ENCODE data around the gene DAP3.
"Not testable (repeated sequence)": the region's sequence is repeated elsewhere in the genome, so short reads cannot be mapped to it uniquely, and the experiment has no call there.

Gene DAP3

DNA sequence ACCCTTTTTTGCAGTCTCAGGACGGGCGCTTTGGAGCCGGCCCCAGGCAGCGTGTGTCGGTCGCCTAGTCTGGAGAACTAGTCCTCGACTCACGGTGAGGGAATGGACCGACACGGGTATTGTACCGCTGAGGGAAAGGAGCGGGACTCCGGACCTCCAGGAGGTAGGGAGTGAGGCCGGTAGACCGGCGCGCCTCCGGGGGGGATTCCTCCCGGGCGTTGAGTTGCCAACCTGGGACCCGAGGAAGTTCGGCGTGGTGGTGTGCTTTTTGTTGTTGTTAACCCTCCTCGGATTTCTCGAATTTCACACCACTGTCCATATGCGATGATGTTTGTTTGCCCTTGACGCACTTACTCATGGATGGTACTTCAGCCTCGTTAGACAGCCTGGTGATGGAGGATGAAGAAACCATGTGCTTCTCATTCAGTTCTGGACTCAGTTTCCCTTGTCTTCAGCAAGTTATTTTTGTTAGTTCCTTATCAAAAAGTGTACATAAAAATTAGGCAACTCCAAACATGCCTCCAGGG is at the start of gene DAP3:
TSS of gene DAP3 (plus strand) at position 11 of the 527 bp plus-strand sequence. CDS start 20,689 bp downstream, outside the sequence.
- not testable (repeated sequence) for DNase-seq (ENCODE audit: low spot score)

DNA sequence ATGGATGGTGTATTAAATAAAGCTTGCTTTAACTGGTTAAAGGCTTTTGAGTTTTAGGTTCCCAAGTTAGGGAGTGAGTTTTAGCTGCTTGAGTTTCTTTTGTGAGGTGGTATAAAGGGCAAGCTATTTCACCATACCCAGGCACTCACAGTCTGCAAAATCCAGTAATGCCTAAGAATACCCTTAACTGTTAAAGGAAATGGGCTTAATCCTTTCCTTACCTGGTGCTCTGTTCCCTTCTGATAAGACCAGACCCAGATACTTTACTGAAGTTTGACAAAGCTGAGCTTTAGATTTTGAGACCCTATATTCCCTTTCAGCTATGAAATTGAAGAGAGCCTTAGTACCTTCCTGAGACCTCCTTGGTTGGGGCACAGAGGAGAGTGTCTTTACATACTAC is 48.5 kb upstream of the DAP3 start:
- no peak for DNase-seq (ENCODE audit: low spot score)

DNA sequence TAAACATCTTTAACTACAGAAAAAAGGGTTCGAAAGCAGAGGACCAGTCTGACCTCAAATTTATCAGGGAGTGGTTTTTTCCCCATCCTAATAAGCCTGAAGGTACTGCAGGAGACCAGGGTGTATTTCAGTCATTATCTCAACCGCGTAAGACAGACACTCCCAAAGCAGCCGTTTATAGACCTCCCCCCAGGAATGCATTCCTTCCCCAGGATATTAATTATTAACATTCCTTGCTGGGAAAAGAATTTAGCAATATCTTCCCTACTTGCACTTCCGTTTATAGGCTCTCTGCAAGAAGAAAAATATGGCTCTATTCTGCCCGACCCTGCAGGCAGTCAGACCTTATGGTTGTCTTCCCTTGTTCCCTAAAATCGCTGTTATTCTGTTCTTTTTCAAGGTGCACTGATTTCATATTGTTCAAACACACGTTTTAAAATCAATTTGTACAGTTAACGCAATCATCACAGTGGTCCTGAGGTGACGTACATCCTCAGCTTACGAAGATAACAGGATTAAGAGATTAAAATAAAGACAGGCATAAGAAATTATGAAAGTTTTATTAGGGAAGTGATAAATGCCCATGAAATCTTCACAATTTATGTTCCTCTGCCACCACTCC is 46.2 kb upstream of the DAP3 start:
- not testable (repeated sequence) for DNase-seq (ENCODE audit: low spot score)

DNA sequence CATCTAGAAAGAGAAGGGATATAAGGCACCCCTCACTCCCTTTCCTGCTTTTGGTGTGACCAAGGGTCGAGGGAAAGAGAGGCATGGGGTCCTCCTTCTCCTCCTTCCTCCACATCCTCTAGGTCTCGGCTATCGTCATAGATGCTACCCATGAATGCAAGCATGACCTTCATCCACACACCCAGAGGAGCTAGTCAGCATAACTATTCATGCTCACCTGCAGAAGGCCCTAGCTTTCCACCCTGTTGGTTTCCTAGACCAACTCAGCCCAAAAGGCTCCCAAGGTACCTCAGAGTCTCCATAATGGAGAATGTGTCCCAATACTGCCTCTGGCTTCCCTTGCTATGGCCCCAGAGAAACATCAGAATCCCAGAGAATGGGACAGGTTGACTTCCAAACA is 45.7 kb upstream of the DAP3 start:
- DNase-seq (ENCODE audit: low spot score), result no peak

DNA sequence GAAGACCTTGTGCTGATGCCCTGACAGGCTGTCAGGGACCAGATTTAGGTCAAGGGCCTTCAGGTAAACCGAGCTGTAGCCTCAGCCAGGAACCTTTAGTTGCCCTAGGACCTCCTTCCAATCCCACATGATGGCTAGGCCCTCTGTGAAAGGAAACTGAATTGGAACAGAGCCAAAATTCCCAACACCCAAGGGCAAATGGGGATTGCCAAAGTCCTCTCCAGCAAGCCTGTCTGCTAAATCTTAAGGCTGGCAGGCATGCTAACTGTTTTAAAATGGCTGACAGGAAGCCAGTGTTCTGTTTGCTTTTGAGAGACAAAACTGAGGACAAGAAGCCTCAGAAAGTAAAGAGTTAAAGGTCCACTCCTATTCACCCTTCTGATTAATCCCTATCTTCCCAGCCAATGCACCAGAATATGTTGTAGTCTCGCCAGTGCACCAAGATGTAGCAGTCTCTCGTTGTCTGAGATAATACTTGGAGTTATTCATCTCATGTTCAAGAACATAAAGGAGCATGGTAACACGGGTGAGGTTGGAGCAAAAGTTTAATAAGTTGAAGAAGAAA is 43.8 kb upstream of the DAP3 start:
- no peak for DNase-seq (ENCODE audit: low spot score)

DNA sequence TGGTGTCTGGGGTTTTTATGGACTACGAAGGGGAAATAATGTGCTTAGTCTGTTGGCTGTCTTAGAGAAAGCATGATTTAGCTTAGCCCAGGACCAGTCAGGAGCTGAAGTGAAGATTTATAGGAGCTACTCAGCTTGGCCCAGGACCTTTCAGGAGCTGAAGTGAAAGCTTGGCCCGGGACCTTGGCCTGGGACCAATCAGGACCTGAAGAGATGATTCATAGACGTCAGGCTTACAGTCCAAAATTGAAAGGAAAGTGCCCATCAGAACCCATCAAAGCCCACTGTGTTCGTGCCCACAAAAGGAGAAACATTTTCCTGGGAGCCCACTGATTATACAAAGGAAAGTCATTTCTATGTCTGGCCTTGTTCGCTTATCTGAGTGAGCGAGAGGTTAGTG is 43.2 kb upstream of the DAP3 start:
- no peak for DNase-seq (ENCODE audit: low spot score)

DNA sequence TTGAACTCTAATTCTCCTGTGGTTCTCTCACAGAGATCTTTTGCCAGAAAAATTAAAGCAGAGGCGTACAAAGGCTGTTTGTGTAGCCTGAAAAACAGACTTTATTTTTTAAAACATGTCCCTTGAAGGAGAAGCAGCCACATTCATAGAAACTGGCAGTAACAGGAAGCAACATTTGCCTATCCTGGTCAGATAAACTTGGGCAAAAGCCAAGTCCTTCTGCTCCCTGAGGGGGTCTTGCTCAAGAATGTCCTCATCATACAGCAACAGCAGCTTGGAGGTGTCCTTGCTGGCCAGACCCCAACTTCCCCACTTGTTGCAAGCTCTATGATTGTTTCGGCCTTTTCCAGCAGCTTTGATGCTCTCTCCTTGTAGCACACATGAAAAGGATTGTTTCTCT is 42.6 kb upstream of the DAP3 start:
- no peak for DNase-seq (ENCODE audit: low spot score)

DNA sequence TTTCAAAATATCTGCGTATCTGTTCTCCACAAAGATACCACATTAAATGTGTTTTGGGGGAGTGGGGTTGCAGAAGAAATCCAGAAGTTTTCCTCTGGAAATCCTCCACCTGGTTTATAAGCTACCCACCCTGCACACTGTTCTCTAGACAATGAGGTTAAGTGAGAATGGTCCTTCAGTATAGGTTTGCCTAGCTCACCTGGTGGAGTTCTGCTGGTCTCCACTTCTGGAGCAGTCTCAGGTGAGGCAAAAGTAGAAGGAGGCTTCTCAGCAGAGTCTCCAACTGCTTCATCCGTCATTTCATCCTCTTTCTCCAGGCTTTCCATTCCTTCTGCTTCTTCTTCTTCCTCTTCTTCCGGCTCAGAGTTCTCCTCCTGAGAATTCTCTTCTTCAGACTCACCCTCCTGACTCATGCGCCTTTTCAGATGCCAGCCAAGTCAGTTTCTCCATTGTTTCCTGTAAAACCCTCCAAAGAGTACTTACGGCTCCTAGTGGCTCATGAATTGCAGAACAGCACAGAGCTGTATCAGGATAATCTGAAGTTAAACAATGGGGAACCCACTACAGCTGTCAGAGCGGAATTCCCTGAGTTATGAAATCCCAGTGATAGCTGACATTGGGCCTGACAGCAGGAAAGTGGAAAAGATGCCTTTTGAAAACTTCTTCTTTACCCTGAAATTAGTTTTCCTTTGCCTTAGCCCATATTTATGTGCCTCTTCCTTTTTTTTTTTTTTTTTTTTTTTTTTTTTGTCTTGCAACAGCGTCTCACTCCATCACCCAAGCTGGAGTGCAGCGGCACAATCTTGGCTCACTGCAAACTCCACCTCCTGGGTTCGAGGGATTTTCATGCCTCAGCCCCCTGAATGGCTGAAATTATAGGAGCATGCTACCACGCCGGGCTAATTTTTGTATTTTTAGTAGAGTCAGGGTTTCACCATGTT is 40.4 kb upstream of the DAP3 start:
- DNase-seq (ENCODE audit: low spot score), result no peak

DNA sequence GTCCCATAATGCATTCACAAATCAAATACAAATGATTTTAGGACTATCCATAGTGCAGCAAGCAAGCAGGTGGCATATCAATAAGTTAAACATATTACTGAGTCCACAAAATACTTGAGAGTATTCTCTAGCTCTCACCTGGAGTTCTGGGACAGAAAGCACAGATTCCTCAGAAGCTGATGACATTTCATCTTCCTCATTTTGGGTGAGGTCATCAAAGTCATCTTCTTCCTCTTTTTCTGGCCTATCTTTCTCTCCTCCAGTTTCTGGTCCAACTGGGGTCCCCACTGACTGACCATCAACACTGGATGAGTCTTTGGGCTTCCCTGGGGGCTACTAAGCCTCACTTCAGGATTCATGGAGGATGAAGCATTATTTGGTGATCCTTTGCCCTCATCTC is 39.2 kb upstream of the DAP3 start:
- no peak for DNase-seq (ENCODE audit: low spot score)

DNA sequence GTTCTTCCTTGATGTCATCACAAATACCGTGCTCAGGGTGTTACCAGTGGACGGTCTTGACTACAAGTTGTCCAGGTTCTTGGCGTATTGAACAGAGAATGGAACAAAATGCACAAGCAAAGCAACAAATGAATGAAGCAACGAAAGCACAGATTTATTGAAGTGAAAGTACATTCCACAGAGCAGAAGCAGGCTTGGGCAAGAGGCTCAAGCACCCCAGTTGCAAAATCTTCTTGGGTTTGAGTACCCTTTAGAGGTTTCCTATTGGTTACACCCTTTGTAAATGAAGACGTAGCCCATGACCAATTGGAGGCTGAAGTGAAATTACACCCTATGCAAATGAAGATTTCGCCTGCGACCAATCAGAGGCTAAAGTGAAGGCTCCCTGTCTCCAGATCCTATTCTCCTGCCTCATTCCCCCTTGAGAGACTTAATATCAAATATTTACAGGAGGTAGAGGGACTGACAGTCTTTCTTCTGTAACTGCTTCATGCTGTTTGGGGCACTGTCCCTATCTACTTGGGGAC is 38.6 kb upstream of the DAP3 start:
- no peak for DNase-seq (ENCODE audit: low spot score)

DNA sequence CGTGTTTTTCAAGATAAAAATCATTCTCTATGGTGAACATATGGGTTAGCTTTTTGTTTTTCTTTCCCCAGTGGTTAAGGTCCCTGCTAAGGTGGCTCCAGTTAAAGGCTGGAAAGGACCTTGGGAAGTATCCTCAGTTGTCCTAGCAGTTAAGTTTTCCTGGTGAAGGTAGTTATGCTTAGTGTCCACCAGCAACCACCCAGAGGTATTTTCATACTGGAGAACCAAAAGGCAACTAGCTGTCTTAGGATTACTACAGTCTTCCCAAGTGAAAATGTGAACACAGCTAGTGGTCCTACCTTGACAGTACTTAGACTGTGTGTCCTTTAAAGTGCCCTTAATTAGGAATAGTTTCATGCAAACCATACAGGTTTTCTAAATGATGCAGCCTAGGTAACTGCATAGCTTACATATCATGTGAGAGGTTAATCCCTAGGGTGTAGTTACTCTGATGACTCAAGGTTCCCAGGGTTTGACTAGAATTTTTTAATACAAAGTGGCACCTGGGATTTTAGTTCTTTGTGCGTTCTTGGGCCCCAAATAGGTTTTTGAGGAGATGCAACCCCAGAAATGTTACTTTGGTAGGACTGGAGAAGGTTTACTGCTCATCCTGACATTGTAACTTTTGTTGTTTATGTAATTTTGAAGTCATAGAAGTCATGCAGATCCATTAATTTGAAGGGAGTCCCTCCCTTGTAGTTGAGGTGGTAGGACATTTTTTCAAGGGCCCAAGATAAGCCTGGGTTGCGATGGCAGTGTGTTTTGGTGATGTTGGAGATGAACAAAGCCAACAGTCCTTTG is 36.8 kb upstream of the DAP3 start:
- no peak for DNase-seq (ENCODE audit: low spot score)

DNA sequence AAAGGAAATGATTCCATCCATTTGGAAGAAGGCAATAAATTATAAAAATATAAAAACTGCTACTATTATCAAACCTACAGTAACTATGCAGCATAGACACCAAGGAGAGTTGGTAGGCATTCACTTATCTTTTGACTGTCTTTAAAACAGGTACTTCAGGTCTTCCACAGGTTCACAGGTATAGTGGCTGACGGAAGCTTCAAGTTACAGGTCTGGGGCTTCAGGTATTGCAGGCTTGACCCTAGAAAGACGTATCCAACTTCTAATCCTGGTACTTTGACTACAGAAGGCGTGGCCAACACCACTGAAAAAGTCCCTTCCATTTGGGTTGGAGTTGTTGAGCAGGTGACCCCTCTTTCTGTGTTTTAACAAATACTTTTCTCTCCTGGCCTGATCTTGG is 35.9 kb upstream of the DAP3 start:
- no peak for DNase-seq (ENCODE audit: low spot score)

DNA sequence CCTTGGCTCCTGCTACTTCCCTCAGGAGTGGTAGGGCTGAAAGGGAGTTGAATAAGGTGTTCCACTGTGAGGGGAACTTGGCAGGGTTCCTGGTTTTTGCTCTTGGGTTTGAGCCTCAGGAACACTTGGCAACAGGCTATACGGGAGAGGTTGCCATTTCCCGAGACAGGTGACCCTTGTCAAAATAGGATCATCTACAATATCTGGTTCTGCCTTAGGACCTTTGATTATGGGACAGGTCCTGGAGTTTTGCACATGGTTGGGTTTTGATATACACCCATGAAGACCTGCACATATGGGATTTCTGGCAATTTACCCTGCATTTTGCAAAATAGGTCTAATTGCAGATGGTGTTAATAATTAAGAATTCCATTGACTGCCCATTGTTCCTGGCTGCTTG is 31.4 kb upstream of the DAP3 start:
- no peak for DNase-seq (ENCODE audit: low spot score)

DNA sequence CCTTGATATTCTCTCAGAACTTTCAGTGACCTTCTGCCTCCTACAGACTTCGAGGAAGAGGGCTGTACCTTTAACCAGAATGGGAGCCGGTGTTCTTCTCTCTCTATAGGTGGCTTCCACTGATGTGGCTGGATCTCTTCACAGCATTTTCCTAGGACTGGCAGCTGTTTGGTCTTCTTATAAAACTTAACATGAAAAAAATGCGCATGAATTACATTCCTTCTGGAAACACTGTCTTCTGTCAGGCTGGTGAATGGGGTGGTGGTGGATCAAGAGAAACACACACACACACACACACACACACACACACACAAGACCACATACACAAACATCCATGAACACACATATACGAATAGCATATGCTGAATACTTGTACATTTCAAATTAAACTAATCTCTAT is 27.7 kb upstream of the DAP3 start:
- not testable (repeated sequence) for DNase-seq (ENCODE audit: low spot score)

DNA sequence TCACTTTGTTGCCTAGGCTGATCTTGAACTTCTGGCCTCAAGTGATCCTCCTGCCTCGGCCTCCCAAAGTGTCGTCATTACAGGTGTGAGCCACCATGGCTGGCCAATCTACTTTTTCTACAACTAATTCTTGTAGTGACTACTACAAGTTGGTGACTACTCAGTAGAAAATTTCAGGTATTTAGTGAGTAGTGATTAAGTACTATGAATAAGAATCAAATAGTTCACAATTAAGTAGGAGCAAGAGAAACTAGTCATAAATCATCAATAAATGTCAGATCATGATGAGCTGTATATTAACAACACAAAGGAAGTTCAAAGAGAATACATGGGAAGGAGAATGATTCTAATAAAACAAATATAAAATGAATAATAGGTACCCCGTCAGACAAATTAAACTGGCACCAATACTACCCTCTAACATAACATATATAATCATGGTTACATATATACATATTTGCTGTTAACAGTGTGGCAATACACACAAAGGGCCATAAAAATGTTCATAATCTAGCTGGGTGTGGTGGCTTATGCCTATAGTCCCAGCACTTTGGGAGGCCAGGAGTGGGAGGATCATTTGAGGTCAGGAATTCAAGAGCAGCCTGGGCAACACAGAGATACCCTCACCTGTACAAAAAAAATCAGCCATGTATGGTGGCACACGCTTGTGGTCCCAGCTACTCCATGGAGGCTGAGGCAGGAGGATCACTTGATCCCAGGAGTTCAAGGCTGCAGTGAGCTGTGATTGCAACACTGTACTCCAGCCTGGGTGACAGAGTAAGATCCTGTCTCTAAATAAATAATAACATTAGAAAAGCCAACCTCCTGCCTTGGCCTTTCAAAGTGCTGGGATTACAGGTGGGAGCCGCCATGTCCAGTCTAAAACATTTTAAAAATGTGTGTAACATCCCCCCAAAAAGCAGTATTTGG is 19.4 kb upstream of the DAP3 start:
- DNase-seq (ENCODE audit: low spot score), result no peak

DNA sequence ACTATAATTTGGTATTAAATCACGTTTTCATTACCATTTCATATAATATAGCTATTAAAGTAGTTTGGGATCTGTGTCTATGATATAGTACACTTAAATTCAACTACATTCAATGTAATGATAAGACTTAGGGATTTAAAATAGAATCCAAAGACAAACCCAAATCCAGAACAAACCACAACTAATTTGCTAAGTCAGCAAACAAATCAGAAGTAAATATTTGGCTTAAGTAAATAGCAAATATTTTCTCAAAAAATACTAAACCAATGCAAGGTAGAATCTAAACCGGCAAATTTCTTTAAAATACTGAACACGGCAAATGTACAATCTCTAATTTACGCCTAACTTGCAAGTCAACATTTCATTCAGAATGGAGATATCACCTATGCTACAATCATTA is 17.1 kb upstream of the DAP3 start:
- no peak for DNase-seq (ENCODE audit: low spot score)

DNA sequence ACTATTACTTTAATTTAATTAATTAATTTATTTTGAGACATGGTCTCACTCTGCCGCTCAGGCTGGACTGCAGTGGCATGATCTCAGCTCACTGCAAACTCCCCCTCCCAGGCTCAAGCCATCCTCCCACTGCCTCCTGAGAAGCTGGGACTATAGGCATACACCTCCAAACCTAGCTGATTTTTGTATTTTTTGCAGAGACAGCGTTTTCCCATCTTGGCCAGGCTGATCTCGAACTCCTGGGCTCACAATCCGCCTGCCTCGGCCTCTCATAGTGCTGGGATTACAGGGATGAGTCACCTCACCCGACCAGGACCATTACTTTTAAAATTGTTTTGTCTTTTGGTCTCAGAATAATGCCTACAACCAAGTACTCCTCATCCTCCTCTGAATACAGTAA is 15.9 kb upstream of the DAP3 start:
- no peak for DNase-seq (ENCODE audit: low spot score)

DNA sequence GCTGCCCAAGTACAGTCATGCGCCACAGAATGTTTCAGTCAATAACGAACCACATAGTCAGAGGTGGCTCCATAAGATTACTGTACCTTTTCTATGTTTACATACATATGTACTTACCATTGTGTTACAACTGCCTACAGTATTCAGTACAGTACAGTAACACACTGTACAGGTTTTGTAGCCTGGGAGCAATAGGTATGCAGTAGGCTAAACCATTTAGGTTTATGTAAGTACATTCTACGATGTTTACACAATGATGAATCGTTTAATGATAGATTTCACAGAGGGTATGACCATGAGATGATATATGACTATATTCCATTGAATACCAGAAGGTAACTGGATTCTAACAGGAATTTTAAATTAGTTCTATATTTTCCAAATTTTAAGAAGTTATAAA is 10.9 kb upstream of the DAP3 start:
- no peak for DNase-seq (ENCODE audit: low spot score)

DNA sequence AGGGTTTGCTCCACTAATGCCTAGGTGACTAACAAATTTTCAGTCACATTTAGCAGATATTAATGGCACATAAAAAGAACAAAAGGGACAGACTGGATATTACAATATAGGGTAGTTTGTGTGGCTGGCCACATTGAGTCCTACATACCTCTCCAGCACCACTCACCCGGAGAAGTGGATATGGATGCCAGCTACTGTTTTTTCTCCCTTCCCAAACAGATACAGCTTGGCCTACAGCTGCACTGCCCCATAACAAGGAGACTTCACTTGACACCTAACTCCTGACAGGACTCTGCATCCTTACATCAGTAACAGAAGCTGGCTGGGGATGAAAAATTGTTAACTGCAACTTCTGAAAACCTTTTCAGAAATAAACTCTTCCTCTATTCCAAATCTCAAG is 9.9 kb upstream of the DAP3 start:
- DNase-seq (ENCODE audit: low spot score), result not testable (repeated sequence)

DNA sequence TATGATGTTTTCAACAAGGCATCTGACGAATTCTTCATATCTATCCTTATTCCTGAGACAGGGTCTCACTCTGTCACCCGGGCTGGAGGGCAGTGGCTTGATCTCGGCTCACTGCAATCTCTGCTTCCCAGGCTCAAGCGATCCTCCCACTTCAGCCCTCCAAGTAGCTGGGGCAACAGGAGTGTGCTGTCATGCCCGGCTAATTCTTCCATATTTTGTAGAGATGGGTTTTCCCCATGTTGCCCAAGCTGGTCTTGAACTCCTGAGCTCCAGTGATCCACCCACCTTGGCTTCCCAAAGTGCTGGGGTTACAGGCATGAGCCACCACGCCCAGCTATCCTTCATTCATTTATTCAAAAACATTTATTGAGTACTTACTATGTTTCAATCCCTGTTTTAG is 8.4 kb upstream of the DAP3 start:
- no peak for DNase-seq (ENCODE audit: low spot score)

DNA sequence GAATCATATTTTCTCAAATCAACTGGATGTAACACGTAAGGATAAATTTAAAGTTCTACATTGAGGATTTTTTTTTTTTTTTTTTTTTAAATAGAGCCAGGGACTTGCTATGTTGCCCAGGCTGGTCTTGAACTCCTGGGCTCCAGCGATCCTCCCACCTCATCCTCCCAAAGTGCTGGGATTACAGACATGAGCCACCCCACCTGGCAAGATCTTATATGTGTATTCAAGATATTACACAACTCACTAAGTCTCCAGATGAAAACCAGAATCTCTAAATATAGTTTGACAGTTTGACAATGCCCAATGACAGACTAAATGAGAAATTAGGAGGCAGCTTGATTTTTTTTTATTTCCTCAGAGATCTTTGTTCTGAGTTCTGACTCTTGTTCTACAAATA is 7.1 kb upstream of the DAP3 start:
- DNase-seq (ENCODE audit: low spot score), result no peak
